NCI-H1048 (cell line): Measurements from ENCODE around the gene PTTG1.

Experiments used
- DNase-seq: peaks from one replicate; lab custom pipeline; 2025; lab: John Stamatoyannopoulos, UW

Gene PTTG1

GRCh38 chr5:160473681-160474080 is 52.0 kb downstream of the PTTG1 start:
- DNase-seq, result no peak

- no peak for DNase-seq
Observed at GRCh38 chr5:160474084-160474483, 52.4 kb downstream of the PTTG1 start.

- no peak for DNase-seq
Observed at GRCh38 chr5:160475864-160476438, 54.3 kb downstream of the PTTG1 start.

- no peak for DNase-seq
Observed at GRCh38 chr5:160477266-160477970, 55.8 kb downstream of the PTTG1 start.

- DNase-seq, result no peak
Observed at GRCh38 chr5:160478163-160478562, 56.5 kb downstream of the PTTG1 start.
